ENCODE results near the gene ZNF273.
"Not testable (repeated sequence)": the region's sequence is repeated elsewhere in the genome, so short reads cannot be mapped to it uniquely, and the experiment has no call there.

The ZNF273 gene

DNA sequence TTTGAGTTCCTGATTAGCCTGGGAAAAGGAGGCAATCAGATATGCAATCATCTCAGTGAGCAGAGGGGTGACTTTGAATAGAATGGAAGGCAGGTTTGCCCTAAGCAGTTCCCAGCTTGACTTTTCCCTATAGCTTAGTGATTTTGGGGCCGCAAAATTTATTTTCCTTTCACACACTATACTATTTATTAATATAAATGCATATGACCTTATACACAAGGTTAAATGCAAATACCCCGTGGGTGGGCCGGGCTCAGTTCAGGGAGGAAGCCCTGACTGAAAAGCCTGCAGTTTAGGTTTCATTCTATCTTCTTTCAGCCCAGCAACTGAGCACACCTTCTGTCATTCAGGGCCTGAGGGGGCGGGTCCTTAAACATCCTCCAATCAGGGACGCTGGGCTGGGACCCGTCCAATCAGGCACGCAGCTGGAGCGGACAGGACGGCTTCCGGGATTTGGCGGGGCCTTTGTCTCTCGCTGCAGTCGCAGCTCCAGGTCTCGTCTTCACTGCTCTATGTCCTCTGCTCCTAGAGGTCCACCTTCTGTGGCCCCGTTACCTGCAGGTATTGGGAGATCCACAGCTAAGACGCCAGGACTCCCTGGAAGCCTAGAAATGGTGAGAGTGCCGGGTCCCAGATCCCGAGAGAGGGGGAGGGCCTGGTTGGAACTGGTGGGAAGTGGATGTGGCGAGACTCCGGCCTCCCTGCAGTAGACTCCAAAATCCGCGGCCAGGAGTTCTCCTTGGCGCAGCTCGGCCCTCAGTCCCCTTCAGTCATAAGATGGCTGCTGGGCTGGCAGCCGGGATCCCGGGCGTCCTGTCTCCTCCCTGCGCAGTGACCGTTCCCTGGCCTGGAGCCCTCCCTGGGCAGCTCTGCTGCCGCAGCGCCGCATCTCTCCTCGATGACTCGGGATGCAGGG lies at the start of gene ZNF273:
ZNF273 (plus strand) TSS at position 468 of the 916 bp plus-strand sequence; CDS start at position 513, 45 bp downstream.
- peak; percentile 86 for DNase-seq (ENCODE audit: low read depth)

DNA sequence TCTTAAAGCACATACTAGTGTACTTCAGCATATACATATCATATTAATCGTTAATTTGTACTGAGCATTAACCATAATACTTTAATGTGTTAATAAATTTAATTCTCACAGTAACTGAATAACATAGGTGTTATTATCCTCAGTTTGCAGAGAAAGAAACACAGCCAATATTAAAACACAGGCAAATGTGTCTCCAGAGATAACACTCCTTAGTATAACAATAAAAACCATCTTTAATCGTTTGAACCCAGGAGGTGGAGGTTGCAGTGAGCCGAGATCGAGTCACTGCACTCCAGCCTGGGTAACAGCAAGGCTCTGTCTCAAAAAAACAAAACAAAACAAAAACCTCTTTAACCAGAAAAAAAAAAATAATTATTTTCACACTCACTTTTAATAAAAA lies 49.4 kb upstream of the ZNF273 start:
- DNase-seq (ENCODE audit: low read depth): no peak

- DNase-seq (ENCODE audit: low read depth): no peak
Observed at GRCh38 chr7:64854969-64855368, 48.1 kb upstream of the ZNF273 start.

DNA sequence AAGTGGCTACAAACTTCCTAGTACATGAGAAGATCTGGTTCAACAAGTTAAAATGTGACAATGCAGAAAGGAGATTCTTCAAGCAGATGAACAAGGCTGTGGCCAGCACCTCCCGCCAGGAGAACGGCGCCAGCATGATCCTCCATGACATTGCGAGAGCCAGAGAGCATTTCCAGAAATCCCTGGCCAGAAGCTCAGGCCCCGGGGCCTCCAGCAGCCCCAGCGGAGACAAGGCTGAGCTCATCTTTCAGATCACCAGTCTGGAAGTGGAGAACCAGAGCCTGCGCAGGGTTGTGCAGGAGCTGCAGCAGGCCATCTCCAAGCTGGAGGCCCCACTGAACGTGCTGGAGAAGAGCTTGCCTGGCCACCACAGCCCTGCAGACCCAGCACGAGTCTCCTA lies 40.1 kb upstream of the ZNF273 start:
- DNase-seq (ENCODE audit: low read depth): no peak

GRCh38 chr7:64863530-64863929 lies 39.5 kb upstream of the ZNF273 start:
- not testable (repeated sequence) for DNase-seq (ENCODE audit: low read depth)

DNA sequence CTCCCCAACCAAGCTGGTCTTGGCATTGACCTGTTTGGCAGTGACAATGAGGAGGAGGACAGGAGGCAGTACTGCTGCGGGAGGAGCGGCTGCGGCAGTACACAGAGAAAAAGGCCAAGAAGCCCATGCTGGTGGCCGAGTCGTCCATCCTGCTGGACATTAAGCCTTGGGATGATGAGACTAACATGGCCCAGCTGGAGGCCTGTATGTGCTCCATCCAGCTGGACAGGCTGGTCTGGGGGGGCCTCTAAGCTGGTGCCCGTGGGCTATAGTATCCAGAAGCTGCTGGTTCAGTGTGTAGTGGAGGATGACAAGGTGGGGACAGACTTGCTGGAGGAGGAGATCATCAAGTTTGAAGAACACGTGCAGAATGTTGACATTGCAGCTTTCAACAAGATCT lies 39.1 kb upstream of the ZNF273 start:
- DNase-seq (ENCODE audit: low read depth): no peak

DNA sequence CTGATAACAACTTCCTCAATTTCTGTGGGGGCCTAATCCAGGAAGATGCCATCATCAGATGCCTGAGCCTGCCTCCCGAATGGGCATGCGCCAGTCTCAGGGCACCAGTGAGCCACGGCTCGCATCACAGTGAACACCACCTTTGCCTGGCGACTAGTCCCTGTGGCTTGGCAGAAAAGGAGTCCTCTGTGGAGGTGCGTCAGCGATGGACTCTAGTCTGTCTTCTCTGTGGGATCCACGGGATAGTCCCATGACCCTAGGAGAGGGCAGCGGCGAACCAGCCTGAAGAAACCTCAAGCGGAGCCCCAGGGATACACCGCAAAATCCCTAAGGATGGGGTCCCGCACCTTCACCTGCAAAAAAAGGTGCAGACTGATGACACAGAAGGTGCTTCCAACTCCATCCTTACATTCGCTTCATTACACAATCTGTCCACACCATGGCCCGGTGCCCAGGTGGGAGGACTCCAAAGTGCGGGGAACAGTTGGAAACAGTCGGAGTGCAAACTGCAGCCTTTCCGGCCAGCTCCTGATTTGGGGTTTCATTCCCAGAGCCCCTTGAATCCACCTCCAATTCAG lies 35.1 kb upstream of the ZNF273 start:
- no peak for DNase-seq (ENCODE audit: low read depth)

DNA sequence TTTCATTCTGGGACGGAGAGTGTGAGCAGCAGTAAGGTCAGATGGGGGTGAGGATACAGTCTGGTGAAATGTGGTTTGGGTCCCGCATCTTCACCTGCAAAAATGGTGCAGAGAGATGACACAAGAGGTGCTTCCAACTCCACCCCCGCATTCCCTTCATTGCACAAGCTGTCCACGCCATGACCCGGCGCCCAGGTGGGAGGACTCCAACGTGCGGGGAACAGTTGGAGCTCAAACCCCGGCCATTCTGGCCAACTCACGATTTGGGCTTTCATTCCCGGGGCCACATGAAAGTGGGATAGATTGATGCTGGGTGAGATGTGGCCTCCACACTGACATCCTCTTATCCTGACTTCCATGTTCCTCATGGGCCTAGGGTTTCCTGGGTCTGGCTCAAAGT lies 34.6 kb upstream of the ZNF273 start:
- no peak for DNase-seq (ENCODE audit: low read depth)

DNA sequence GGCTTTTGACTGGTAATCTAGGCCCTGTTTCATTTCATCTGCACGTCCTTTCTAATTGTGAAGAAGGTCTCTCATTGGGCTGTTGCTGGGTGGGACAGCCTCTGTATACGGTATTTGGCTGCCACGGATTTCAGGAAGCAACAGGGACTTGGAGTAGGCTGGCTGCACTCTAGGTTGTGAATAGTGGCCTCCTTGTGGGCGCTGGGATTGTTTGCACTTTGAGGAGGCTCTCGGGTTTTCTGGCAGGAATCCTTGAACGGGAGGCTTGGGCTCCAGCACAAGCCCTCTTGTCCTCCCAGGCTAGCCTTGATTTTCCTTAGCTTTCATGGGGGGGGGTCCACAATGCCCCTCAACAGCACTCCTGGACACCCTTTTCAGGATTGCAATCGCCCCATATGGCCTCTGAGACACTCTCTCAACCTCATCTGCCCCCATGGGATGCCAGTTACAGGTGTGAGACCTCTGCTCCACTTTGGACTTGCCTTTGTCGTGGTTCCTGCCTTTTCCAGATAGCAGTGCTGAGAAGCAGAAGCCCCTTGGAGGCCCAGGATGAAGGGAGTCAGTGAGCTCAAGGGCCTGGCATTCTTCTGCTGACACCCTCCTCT lies 33.9 kb upstream of the ZNF273 start:
- DNase-seq (ENCODE audit: low read depth): no peak

DNA sequence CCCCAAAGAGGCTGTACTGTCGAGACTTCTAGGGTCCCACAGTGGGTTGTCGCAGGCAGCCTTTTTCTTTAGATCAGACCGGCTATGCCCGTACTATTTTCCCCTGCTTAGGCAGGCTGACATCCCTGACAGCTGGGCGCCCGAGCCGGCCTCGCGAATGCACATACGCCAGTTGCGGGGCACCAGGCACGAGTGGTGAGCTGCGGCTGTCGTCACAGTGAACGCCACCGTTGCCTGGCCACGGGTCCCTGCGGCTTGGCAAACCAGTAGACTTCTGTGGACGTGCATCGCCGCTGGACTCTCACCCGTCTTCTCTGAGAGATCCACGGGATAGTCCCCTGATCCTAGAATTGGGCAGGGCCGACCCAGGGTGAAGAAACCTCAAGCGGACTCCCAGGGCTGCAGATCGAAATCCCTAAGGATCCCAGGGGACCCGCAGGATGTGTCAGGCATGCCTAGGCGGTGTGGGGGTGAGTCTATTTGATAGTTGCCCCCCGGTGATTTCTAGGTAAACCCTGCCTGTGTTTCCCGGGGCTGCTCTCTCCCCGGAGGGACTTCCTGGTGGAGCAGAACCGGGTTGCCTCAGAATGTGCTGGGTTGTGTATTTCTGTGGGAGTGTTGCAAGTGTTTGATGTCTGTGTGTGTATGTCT lies 33.0 kb upstream of the ZNF273 start:
- DNase-seq (ENCODE audit: low read depth): no peak

DNA sequence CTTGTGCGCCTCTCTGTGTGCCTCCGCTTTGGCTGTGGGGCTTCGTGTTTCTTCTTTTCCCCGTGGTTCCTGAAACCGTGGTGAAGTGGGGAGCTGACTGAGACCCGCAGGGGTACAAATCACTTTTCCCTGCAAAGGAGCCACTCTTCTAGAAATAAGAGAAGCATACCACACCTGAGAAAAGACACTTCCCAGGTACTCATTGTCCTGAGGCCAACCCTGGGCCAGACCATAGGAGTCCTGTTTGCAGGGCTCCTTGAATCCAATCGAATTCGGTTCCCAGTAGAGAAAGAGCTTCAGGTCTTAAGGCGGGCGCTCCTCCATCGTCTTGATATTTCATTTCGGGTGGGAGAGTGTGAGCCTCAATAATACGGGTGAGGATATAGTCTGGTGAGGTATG lies 32.4 kb upstream of the ZNF273 start:
- DNase-seq (ENCODE audit: low read depth): no peak

GRCh38 chr7:64871761-64872160 lies 31.3 kb upstream of the ZNF273 start:
- no peak for DNase-seq (ENCODE audit: low read depth)

DNA sequence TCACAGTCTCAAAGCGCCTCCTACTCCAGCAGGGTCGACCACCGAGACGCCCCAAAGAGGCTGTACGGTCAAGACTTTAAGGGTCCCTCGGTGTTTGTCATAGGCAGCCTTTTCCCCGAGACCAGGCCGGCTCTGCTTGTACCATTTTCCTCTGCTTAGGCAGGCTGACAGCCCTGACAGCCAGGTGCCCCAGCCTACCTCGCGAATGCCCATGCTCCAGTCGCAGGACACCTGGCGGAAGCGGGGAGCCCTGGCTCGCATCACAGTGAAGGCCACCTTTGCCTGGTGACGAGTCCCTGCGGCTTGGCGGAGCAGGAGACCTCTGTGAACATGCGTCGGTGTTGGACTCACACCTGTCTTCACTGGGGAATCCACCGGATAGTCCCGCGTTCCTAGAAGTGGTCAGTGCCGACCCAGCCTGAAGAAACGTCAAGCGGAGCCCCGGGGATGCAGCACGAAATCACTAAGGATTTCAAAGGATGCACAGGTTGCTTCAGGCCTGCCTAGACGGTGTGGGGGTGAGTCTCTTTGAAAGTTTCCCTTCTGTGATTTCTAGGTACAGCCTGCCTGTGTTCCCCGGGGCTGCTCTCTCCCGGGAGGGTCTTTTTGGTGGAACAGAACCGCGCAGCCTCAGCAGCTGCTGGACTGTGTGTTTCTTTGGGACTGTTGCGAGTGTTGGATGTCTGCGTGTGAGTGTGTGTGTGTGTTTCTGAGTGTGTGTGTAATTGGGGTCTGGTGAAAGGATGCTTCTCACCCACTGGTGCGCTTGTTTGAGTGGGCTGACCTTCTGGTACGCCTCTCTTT lies 30.5 kb upstream of the ZNF273 start:
- DNase-seq (ENCODE audit: low read depth): no peak

- no peak for DNase-seq (ENCODE audit: low read depth)
Observed at GRCh38 chr7:64873155-64873500, 29.9 kb upstream of the ZNF273 start.

GRCh38 chr7:64873517-64873916 lies 29.6 kb upstream of the ZNF273 start:
- DNase-seq (ENCODE audit: low read depth): no peak

GRCh38 chr7:64874114-64874513 lies 29.0 kb upstream of the ZNF273 start:
- no peak for DNase-seq (ENCODE audit: low read depth)

DNA sequence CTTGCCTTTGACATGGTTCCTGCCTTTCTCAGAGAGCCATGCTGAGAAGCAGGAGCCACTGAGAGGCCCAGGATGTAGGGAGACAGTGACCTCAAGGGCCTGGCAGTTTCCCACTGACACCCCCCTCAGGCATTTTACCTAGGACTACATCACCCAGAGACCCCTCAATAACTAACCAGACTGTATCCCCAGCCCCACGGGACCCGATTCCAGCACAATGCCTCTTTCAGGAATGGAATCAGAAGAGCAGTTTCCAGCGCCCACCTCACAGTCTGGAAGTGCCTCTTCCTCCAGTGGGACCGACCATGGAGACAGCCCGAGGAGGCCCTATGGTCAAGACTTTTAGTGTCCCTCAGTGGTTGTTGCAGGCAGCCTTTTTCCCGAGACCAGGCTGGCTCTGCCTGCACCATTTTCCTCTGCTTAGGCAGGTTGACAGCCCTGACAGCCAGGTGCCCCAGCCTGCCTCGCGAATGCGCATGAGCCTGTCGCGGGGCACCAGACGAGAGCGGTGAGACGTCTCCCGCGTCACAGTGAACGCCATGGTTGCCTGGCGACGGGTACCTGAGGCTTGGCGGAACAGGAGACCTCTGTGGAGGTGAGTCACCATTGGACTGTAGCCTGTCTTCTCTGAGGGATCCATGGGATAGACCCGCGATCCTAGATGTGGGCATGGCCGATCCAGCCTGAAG lies 28.4 kb upstream of the ZNF273 start:
- DNase-seq (ENCODE audit: low read depth): no peak

GRCh38 chr7:64875258-64875657 lies 27.8 kb upstream of the ZNF273 start:
- DNase-seq (ENCODE audit: low read depth): no peak

DNA sequence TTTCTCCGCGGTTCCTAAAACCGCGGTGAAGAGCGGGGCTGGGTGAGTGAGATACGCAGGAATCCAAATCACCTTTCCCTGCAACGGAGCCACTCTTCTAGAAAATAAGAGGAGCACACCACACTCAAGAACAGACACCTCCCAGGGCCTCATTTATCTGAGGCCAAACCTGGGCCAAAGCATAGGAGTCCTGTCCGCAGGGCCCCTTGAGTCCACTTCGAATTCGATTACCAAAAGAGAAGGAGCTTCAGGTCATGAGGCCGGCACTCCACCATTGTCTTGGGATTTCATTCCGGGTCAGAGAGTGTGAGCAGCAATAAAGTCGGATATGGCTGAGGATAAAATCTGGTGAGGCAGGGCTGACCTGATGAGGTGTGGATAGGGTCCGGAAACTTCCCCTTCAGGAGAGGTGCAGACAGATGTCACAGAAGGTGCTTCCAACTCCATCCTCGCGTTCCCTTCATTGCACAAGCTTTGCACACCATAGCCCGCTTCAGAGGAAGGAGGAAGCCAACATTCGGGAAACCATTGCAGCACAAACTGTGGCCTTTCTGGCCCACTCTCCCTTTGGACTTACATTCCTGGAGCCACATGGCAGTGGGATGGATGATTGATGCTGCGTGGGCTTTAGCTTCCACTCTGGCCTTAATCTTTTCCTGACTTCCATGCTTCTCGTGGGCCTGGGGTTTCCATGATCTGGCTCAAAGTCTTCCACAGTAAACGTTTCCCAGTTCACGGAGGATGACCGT lies 27.2 kb upstream of the ZNF273 start:
- DNase-seq (ENCODE audit: low read depth): no peak

Measured in stimulated activated CD8-positive, alpha-beta memory T cell treated with anti-CD3 and anti-CD28 coated beads, Interleukin-4, amount 100 ng/mL, for 24 hours (primary cell).